T-helper 2 cell treated with Interferon-gamma antibody and Interleukin-4, amounts not matched to agents 100 ng/mL and 5 ng/mL, for 36 hours (primary cell): Measurements from ENCODE around the gene MTRF1. TPM values are rescaled to one million over a fixed set of nuclear protein-coding genes. Genes with fewer than 3 reads are reported as not detected.

Experiments used
- intact Hi-C: fragments of 100-400 bp; cut with micrococcal nuclease; formaldehyde crosslinking; loops from one replicate; pipeline ENCODE4 v1.15.1; 2023
- total RNA-seq: library from RNA; stranded (reverse); gene quantifications from 2 replicates; pipeline ENCODE4 v1.2.3, GENCODE V29; 2022

MTRF1 gene
- total RNA-seq, 1 donor from 2014 or later: 19.6 TPM

GRCh38 chr13:41231025-41231677 lies 32.2 kb downstream of the MTRF1 start:
- intact Hi-C loops: no loop called here

GRCh38 chr13:41229356-41229755 lies 34.0 kb downstream of the MTRF1 start:
- intact Hi-C loops: no loop called here

GRCh38 chr13:41224113-41225110 lies 39.0 kb downstream of the MTRF1 start:
- intact Hi-C loops: no loop called here

- intact Hi-C loops: loop anchor here (1.0 kb wide), 2 partner anchors 147 to 168 kb away; no protein-coding TSS in a partner anchor
These were observed 41.0 kb downstream of the MTRF1 start for GRCh38 chr13:41222259-41222852.

GRCh38 chr13:41220401-41220800 lies 43.0 kb downstream of the MTRF1 start:
- intact Hi-C loops: no loop called here

GRCh38 chr13:41216160-41216559 lies 47.2 kb downstream of the MTRF1 start:
- intact Hi-C loops: no loop called here

- intact Hi-C loops: no loop called here
These were observed 49.5 kb downstream of the MTRF1 start for GRCh38 chr13:41213919-41214318.

- intact Hi-C loops: no loop called here
These were observed 50.1 kb downstream of the MTRF1 start for GRCh38 chr13:41213316-41213715.

- intact Hi-C loops: no loop called here
These were observed 50.5 kb downstream of the MTRF1 start for GRCh38 chr13:41212881-41213280.

GRCh38 chr13:41211062-41211461 lies 52.3 kb downstream of the MTRF1 start:
- intact Hi-C loops: no loop called here

GRCh38 chr13:41206467-41206866 lies 56.9 kb downstream of the MTRF1 start:
- intact Hi-C loops: no loop called here

GRCh38 chr13:41203810-41204209 lies 59.6 kb downstream of the MTRF1 start:
- intact Hi-C loops: no loop called here

- intact Hi-C loops: no loop called here
These were observed 63.2 kb downstream of the MTRF1 start for GRCh38 chr13:41200126-41200525.

GRCh38 chr13:41199526-41199925 lies 63.9 kb downstream of the MTRF1 start:
- intact Hi-C loops: loop anchor here (10.0 kb wide), 2 partner anchors 235 to 425 kb away; partner anchors contain the start of gene MRPS31

- intact Hi-C loops: loop anchor here (10.0 kb wide), 2 partner anchors 234 to 424 kb away; partner anchors contain the start of gene MRPS31
These were observed 64.3 kb downstream of the MTRF1 start for GRCh38 chr13:41199079-41199478.

- intact Hi-C loops: loop anchor here (10.0 kb wide), 2 partner anchors 232 to 422 kb away; partner anchors contain the start of gene MRPS31
These were observed 66.8 kb downstream of the MTRF1 start for GRCh38 chr13:41196620-41197019.

- intact Hi-C loops: loop anchor here (10.0 kb wide), 2 partner anchors 231 to 421 kb away; partner anchors contain the start of gene MRPS31
These were observed 67.4 kb downstream of the MTRF1 start for GRCh38 chr13:41196011-41196410.

- intact Hi-C loops: loop anchor here (1.0 to 10.0 kb wide), 6 partner anchors 62 to 419 kb away; partner anchors contain the start of genes KBTBD6, MRPS31, MTRF1 and NAA16
These were observed 69.2 kb downstream of the MTRF1 start, which contains the start of gene KBTBD7 for GRCh38 chr13:41193919-41194824. Gene KBTBD7, minus strand, starts transcription at chr13:41194569. Its CDS starts 312 bp downstream, at chr13:41194257.

GRCh38 chr13:41193469-41193868 lies 69.9 kb downstream of the MTRF1 start:
- intact Hi-C loops: loop anchor here (10.0 kb wide), 2 partner anchors 229 to 419 kb away; partner anchors contain the start of gene MRPS31

GRCh38 chr13:41188584-41188983 lies 74.8 kb downstream of the MTRF1 start:
- intact Hi-C loops: no loop called here
